Measurements from ENCODE around the gene BGLAP. TPM values are rescaled to one million over a fixed set of nuclear protein-coding genes. Genes with fewer than 3 reads are reported as not detected.

The BGLAP gene
- total RNA-seq, 1 experiment from 2014 or later: 2.4 TPM

- peak overlapping the region; percentile 73 for H3K4me2 ChIP-seq (ENCODE audit: insufficient read depth, insufficient read length, low read length)
- no peaks in the 10 kb centered on the region for H3K27me3 ChIP-seq (ENCODE audit: insufficient read depth, low read length)
- peak overlapping the region; percentile 1 for H2AK5ac ChIP-seq (ENCODE audit: insufficient read length, low read length)
- no peaks in the 10 kb centered on the region for H4K20me1 ChIP-seq (ENCODE audit: control insufficient read depth, insufficient read depth, insufficient read length)
- peak overlapping the region; percentile 6 for H3K27ac ChIP-seq (ENCODE audit: insufficient read length, low read depth, low read length)
- H3K18ac ChIP-seq (ENCODE audit: insufficient read length, low read depth, low read length): peak overlapping the region; percentile 83
- no peaks in the 10 kb centered on the region for H3K9me3 ChIP-seq (ENCODE audit: control insufficient read depth, low read depth, low read length)
- no CpG with 5 or more reads among the region's 9 CpGs for WGBS (ENCODE audit: extremely low coverage, insufficient read length, low lambda C conversion rate)
- H2BK15ac ChIP-seq (ENCODE audit: low read depth, low read length): no peak overlapping the region
- no peak overlapping the region for H3K4ac ChIP-seq (ENCODE audit: low read depth, low read length)
- H3K27ac Mint-ChIP-seq: peak overlapping the region; percentile 13 to 100 (median 100)
- H2BK12ac ChIP-seq (ENCODE audit: insufficient read length, low read depth, low read length): no peak overlapping the region
- no peak overlapping the region for H4K8ac ChIP-seq (replicated peaks; ENCODE audit: insufficient read length, low read depth, low read length)
- no peaks in the 10 kb centered on the region for H3K79me2 ChIP-seq (ENCODE audit: insufficient read depth, low read length)
- no peak overlapping the region for H3K14ac ChIP-seq (ENCODE audit: insufficient read depth, low read length)
- peak overlapping the region; percentile 34 for H4K5ac ChIP-seq (ENCODE audit: insufficient read length, low read depth, low read length)
- no peak overlapping the region for H2AFZ ChIP-seq (ENCODE audit: low read length)
- no peak overlapping the region for H4K91ac ChIP-seq (ENCODE audit: insufficient read length, low read depth, low read length)
- H3K79me1 ChIP-seq (ENCODE audit: insufficient read depth, low read depth, low read length, poor library complexity, severe bottlenecking): no peaks in the 10 kb centered on the region
- H3K56ac ChIP-seq (ENCODE audit: insufficient read length, low read depth, low read length): no peak overlapping the region
- peaks cover 8% of the 10 kb centered on the region for H3K23me2 ChIP-seq (ENCODE audit: insufficient read length, low read depth, low read length, poor library complexity, severe bottlenecking)
- peak overlapping the region; percentile 13 for H3T11ph ChIP-seq (ENCODE audit: low read length)
- peaks cover 10 to 63% (median 30%) of the 10 kb centered on the region in 3 experiments; a peak in 6 of 7 replicates for H3K36me3 Mint-ChIP-seq (ENCODE audit: insufficient read depth in 1 of 3, low read depth in 3 of 3)
- H2BK120ac ChIP-seq (ENCODE audit: low read depth, low read length, poor library complexity, severe bottlenecking): peak overlapping the region; percentile 15
- H3K9ac ChIP-seq (ENCODE audit: extremely low read depth, insufficient read length, low read length): peak overlapping the region; percentile 81
- H3K27me3 Mint-ChIP-seq (ENCODE audit: low read depth): peaks cover 2% of the 10 kb centered on the region; the same call in 1 of the 2 replicates
- H2BK20ac ChIP-seq (ENCODE audit: low read depth, low read length, poor library complexity, severe bottlenecking): no peak overlapping the region
- H3K9me3 Mint-ChIP-seq: no peaks in the 10 kb centered on the region
- H2BK5ac ChIP-seq (ENCODE audit: insufficient read length, low read length): no peak overlapping the region
- H3K4me1 ChIP-seq (ENCODE audit: insufficient read depth, low read length): no peaks in the 10 kb centered on the region; the same call in 1 of the 2 replicates
- DNase-seq: no peak
- no peak overlapping the region for H3K23ac ChIP-seq (ENCODE audit: insufficient read length, low read depth, low read length)
- H3K4me3 Mint-ChIP-seq: peak overlapping the region; percentile 94 to 95
- peaks cover 34 to 35% of the 10 kb centered on the region in 2 experiments for H3K4me1 Mint-ChIP-seq
- no peak for TF ChIP-seq CTCF (conservative IDR thresholded peaks at IDR 0.05)
These were observed 29.9 kb upstream of the BGLAP start for GRCh38 chr1:156212130-156212529.

All from H9 (cell line).